HG02870 (cell line): Measurements from ENCODE around the gene PRRX1.

Experiments
- ATAC-seq: cut with Tn5 transposase; IDR thresholded peaks from one replicate; pipeline ENCODE4 v1.9.1; 2021; ENCODE audit warnings: mild to moderate bottlenecking, moderate library complexity; ENCODE audit not compliant: unreplicated experiment

Gene PRRX1

DNA sequence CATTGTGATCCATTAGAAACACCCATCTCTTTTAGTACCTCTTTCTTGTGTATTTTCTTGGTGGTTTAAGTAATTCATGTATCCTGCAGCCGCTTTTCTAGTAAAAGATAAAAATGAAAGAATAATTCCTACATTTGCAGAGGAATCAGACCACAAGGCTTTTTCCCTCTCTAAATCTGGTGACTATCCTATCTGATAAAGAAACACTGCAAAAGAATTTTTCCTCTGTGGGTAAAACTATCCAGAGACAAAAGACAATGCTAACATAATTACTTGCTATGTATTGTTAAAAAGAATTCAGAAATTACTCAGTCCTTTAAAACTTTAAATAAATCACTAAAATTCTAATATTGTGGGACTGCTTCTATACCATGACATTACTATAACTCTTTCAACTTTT is 51.0 kb downstream of the PRRX1 start:
- ATAC-seq: no peak

DNA sequence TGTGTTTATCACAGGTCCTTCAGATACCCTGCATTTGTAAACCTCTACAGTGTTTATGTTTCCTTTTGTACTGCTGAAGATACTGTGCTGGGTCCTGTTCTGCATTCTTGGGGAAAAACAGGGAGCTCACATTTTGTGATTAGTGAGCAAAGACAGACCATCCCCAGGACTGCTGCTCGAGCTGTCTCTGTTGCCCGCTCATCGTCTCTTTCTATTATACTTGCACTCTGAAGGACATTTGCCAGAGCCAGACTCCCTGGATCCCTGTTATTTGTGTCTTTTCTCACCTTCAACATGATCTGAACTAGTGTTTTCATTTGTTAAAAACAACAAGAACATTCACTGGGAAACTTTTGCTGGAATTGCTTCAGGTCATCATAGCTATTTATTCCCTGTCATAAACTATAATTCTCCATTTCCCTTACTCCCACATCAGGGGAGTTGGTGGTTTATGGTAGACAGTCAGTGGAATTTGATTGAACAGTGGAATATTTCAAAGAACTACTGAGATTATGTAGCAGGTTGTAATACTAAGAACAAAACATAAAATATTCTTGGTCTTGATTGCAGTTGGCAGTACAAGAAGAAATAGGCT is 53.0 kb downstream of the PRRX1 start:
- ATAC-seq: no peak

- no peak for ATAC-seq
Measured at GRCh38 chr1:170720661-170721060, 56.7 kb downstream of the PRRX1 start.

DNA sequence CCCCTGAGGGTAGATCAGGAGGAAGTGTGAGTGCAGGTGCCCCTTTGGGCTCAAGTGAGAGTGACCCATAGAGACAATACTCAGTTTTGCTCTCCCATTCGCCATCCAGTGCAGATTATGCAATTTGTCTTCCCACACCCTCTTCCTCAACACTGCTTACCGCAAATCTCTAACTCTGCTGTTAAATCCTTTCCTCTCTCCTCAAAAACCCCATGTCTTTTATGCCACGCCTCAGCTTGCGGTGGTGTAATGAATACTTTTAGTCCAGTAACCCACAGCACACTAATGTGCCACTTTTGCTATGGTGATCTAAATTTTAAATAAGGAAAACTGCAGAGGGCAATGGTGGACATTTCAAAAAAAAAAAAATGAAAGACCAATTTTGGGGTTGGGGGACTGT is 57.7 kb downstream of the PRRX1 start:
- ATAC-seq: no peak

GRCh38 chr1:170723518-170723917 is 59.6 kb downstream of the PRRX1 start:
- ATAC-seq: no peak

GRCh38 chr1:170725326-170725725 is 61.4 kb downstream of the PRRX1 start:
- no peak for ATAC-seq

DNA sequence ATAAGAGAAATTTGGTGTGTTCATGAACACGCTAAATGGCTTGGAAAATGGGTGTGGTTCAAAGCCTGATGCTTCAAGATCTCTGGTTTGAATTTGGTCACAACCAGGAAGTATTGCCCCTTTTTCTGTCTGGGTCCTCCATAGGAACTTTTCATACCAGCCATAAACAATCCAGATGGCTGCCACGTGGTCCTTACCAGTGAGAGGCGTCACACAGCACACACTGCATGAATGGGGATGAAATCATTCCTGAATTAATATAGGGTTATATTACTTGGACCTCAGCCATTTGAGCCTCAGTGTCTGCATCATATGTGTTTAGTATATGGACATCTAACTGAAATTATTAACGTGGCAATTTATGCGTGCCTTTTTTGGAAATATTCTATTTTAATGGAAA is 64.0 kb downstream of the PRRX1 start:
- ATAC-seq: no peak

GRCh38 chr1:170729225-170730002 is 65.5 kb downstream of the PRRX1 start:
- no peak for ATAC-seq

- ATAC-seq: no peak
Measured at GRCh38 chr1:170730014-170730413, 66.1 kb downstream of the PRRX1 start.

DNA sequence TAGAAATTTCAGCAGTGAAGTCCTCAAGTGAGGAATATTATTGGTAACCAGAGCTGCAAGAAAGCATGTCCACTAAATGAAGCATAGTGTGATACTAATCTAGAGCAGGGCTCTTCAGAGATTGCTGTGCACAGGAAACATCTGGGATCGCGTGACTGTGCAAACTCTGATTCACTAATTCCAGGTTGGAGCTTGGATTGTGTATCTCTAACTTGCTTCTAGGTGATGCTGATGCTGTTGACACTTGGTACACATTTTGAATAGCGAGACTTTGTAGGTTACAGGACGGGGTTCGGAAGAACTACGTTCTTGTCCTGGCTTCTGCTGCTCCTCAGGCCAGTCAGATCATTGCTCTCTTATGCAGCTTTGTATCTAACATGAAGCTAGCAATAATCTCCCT is 66.5 kb downstream of the PRRX1 start:
- no peak for ATAC-seq

DNA sequence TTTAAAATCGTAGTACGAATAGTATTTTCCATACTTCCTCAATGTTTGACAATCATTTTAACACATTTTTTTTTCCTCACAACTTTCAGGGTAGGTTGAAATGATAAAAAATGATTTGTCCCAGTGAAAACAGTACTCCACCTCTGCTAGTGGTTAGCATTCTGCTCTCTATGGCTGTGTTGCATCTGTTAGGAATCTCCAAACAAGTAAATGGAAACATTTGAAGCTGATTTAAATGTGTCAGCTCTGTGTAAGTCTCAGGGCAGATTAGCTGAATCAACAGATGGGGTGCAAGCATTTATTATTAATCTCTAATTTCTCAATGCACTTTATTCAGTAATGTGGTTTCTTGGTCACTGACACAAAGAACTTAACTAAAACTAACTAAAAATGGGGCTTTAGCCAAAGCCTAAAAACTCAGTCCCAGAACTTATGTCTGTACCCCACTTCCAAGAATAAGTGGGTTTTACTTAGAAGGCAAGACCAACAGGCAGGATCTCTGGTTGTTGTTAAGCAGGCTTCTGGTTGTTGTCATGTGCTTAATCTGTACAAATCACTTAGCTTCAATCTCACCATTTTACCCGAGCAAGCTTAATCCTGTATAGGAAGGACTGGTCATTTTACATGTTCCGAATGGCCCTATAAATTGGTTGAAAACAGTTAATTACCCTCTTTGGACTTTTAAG is 67.8 kb downstream of the PRRX1 start:
- no peak for ATAC-seq

DNA sequence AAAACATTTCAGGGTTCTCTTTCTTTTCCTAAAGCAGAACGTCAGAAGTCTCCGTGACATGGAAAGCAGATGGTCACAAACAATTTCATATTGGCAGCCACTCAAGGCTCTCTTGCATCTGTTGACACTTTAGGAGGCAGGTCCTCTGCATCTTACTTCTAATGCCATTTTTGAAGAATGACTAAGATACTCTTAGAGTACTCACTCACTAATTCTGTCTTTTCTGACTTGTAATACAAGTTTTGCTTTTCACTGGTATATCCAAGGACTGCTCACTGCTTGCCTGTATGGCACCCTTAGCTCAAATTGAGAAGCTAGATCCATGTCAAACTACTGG is 68.3 kb downstream of the PRRX1 start:
- no peak for ATAC-seq

- no peak for ATAC-seq
Measured at GRCh38 chr1:170734412-170735175, 70.7 kb downstream of the PRRX1 start.

DNA sequence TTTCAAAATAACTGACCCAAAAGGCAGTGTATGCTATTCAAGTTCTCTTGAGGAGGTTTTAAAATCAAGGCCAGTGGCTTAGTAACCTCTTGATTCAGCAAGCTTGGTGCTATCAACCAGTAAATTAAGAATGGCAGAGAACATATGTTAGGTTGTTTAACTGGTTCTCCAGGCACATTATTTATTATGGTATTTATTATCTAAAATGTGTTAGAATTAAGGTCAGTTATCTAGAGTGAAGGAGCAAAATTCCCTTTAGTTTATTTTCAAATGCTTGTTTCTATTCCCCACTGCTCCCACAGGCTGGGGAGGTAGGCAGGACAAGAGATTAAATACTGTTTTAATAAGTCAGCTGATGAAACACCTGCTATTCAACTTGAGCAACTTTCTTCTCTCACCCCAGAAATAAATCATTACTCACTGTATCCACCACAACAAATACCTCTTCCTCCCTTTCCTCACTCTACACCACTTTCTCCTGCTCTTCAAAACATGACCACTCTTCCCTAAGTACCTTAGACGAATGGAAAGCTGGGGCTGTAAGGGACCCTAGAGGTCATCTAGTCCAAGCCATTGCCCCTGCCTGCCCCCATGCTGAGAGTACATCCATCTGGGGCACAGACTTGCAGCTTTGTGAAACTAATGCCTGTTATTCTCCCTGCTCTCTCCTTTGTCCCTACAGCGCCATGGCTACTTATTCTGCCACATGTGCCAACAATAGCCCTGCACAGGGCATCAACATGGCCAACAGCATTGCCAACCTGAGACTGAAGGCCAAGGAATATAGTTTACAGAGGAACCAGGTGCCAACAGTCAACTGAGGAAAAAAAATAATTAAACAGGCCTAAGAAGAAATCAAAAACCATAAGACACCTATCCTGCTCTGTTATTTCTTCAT is 71.7 kb downstream of the PRRX1 start:
- ATAC-seq: no peak

DNA sequence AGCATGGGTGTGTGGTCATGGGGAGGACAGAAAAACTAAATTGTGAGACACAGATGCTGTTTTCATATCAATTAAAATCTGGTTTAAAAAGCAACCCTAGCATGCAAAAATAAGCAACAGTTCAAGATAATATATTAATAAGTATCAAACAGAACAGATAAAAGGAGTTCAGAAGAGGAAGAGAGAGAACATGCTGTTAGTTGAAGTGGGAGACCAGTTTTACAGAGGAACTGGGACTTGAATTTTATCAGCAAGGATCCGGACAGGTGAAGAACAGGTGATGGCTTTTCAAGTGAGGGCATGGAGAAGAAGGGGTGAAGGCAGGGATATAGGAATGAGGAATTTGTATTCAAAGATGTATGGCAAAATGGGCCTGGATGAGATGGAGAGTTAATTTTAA is 75.9 kb downstream of the PRRX1 start:
- ATAC-seq: no peak

DNA sequence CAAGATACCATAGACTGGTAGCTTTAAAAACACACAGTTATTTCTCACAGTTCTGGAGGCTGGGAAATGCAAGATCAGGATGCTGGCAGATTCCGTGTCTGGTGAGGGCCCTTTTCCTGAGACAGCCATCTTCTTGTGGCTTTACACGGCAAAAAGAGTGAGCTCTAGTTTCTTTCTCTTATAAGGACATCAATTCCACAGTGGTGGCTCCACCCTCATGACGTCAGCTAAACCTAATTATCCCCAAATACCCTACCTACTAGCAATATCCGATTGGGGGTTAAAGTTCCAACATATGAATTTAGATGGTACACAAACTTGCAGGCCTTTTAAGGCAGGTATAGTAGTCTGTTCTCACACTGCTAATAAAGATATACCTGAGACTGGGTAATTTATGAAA is 77.7 kb downstream of the PRRX1 start:
- no peak for ATAC-seq

GRCh38 chr1:170742600-170742999 is 78.7 kb downstream of the PRRX1 start:
- no peak for ATAC-seq

DNA sequence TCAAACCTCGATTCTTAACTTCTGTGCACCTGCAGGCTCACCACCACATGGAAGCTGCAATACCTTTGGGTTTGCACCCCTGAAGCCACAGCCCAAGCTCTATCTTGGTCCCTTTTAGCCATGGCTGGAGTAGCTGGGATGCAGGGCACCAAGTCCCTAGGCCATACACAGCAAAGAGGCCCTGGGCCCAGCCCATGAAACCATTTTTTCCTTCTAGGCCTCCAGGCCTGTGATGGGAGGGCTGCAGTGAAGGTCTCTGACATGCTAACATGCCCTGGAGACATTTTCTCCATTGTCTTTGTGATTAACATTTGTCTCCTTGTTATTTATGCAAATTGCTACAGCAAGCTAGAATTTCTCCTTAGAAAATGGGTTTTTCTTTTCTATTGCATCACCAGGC is 79.2 kb downstream of the PRRX1 start:
- ATAC-seq: no peak

- no peak for ATAC-seq
Measured at GRCh38 chr1:170749549-170749948, 85.6 kb downstream of the PRRX1 start.

DNA sequence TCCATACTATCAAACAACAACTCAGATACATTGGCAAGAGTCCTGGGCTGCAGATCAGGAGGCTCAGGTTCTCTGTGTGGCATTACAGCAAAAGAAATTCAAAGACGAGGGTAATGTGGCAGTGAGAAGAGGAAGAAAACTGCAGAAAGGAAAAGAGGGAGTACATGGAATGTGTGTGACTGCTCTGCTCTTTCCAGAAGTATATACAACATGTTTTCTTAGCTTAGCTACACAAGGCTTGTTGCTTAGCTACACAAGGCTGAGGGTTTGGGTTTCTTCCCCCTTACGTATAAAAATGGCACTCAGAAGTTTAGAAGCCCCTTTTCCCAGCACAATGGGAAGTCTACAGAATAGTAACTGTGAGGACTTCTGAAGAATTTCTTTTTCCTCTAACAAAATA is 86.0 kb downstream of the PRRX1 start:
- ATAC-seq: no peak

- no peak for ATAC-seq
Measured at GRCh38 chr1:170755795-170756194, 91.9 kb downstream of the PRRX1 start.
